DMS53 (cell line): ENCODE results near the gene KANK3.

Source experiments
- DNase-seq: peaks from one replicate; lab custom pipeline; 2025; lab: John Stamatoyannopoulos, UW

KANK3 gene

DNA sequence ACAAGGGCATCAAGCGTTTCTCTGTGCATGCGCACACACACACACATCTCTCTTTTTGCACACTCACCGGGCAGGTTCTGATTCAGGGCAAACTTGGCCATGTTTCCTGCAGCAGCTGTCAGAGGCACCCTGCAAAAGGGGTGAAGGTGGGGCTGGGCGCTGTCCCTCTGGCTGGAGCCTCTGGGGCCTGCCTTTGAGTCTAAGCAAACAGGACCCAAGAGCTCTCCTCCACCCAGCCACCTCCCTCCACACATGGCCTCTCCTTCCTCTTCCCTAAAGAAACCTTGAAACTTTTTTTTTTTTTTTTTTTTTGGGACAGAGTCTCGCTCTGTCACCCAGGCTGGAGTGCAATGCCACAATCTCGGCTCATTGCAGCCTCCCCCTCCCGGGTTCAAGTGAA is 5.3 kb downstream of the KANK3 start:
- DNase-seq: peak; percentile 50

GRCh38 chr19:8336660-8337059 is 6.4 kb downstream of the KANK3 start:
- DNase-seq: no peak

DNA sequence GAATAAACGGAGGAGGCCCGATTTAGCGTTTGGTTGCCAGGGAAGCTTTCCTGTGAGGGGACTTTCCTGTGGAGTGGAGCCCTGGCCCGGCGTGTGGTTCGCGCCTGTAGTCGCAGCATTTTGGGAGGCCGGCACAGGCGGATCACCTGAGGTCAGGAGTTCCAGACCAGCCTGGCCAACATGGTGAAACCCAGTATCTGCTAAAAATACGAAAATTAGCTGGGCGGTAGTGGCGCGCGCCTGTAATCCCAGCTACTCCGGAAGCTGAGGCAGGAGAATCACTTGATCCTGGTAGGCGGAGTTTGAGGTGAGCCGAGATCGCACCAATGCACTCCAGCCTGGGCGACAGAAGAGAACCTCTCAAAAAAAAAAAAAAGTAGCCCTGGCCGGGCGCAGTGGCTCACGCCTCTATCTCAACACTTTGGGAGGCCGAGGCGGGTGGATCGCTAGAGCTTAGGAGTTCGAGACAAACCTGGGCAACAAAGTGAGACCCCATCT is 6.9 kb downstream of the KANK3 start:
- DNase-seq: peak; percentile 84

GRCh38 chr19:8335343-8336071 is 7.6 kb downstream of the KANK3 start:
- DNase-seq: peak; percentile 98

- DNase-seq: peak; percentile 98
Measured at GRCh38 chr19:8334458-8335342, 8.4 kb downstream of the KANK3 start.

GRCh38 chr19:8333767-8334457 is 9.2 kb downstream of the KANK3 start:
- DNase-seq: peak; percentile 80

DNA sequence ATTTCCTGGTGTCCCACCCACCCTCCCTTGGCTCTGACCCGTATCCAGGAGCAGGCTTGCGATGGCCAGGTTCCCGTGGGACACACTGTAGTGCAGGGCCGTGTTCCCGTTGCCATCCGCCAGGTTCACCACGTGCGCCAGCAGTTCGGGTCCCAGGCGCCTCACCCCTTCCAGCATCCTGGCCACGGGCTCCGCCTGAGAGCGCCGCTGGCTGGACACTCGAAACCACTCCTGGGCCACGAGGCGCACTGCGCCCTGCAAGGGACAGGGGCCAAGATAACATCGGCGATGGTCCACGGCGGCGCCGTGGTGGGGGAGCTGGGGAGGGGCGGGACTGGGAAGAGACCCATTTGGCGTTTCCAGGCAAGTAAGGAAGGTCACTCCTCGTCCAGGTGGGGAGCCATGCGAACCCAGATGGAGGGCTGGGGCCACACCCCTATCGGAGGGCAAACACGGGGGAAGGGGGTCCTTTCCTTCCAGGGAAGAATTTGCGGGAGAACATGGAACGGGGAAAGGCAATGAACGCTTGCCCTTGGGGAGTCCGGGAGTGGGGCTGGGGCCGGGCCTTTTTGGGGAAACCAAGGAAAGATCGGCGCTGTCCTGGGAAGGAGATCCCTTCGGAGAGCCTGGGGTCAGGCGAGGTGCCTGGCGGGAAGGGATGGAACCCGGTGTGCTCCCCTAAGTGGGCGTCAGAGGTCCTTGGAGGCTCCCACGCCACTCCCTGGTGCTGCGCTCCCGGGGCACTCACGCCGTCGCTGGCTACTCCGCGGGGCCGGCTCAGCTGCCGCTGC is 9.9 kb downstream of the KANK3 start:
- DNase-seq: peak; percentile 24

DNA sequence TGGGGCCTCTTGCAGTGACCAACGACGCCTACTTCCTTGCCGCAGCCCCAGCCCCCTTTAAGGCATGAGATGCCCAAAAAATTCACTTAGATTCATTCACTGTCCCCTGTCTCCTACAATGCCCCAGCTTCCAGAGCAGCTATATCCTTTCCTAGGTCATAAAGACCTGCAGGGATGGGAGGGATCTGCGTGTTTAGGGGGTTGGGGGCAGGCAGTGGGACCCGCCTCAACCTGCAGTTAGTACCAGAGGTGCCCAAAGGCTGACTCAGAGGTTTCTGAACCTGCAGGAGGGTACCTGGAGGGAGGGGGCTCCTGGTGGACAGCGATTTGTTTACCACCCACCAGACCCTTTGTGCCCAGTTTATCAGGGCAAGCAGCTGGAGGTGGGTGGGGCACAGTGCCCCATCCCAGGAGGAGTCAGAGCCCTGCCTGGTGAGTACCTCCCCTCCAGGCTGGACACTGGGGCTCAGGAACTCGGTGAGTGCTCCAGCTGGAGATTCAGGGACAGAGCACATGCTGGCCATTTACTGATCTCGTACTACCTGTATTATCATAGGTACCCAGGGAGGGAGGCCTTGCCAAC is 11.7 kb downstream of the KANK3 start:
- no peak for DNase-seq

- DNase-seq: no peak
Measured at GRCh38 chr19:8329996-8330395, 13.1 kb downstream of the KANK3 start.

DNA sequence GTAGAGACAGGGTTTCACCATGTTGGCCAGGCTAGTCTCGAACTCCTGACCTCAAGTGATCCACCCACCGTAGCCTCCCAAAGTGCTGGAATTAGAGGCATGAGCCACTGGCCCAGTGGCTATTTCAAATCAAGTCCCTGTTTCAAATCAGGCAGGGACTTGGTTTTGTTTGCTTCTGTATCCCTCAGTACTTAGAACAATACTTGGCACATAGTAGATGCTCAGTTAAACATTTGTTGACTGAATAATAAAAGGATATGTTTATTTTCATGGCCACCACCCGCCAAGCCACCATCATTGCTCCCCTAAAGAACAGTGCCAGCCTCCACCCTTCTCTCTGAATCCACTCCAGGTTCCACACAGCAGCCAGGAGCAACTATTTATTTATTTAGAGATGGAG is 17.6 kb downstream of the KANK3 start:
- DNase-seq: no peak

GRCh38 chr19:8324186-8325050 is 18.6 kb downstream of the KANK3 start:
- peak; percentile 84 for DNase-seq

- DNase-seq: peak; percentile 51
Measured at GRCh38 chr19:8323781-8324185, 19.3 kb downstream of the KANK3 start.

DNA sequence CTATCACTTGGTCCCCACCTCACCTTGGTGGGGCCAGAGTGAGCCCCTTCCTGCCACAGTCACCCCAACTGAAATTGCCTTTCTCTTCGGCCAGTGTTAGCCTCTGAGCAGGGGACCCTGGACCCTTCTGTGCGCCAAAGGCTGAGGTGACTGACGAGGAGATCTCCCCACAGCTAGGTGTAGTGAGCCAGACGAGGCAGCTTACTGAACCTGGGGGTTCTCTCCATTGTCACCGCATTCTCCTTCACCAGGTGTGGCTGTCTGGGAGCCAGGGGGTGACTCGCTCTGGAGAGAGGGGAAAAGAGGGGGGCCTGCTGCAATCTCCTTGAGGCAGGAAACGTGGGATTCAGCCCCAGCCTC is 20.4 kb downstream of the KANK3 start:
- DNase-seq: no peak

- no peak for DNase-seq
Measured at GRCh38 chr19:8321986-8322637, 20.9 kb downstream of the KANK3 start.

DNA sequence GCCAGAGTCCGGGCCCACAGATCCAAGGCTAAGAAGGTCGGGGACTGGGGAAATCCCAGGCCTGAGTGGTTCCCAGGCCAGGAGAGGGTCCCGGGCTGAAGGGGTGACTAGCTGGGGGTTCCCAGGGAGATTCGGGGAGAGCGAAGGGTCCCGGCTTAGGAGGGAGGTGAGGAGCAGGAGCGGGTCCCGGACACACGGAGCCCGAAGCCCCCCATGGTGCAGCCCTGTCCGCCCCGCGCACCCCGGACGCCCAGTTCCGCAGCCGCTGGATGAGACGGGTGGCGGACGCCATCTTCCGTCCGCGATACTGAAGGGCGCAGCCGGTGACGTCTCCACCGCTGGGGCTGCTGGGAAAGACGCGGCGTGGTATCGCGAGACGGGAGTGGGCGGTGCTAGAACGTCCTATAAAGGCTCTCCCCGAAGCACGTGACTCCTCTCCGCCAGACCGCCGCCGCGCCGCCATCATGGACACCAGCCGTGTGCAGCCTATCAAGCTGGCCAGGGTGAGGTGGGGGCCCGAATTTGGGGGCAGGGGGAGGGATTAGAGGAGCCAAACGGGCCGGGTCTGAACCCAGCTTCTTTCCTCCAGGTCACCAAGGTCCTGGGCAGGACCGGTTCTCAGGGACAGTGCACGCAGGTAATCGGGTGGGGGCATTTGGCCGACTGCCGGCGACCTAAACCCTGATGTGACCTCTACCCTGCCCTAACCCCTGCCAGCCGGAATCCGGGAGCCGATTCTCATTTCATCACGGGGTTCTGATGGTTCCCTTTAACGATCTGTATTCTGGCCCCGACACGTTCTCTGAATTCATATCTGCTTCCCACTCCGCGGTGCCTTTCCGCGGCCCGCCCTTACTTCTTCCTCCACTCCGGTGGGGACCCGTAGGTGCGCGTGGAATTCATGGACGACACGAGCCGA is 21.7 kb downstream of the KANK3 start, which contains the start of the genes NDUFA7 and RPS28:
Gene NDUFA7, minus strand, starts transcription at position 309 of the 919 bp plus-strand sequence. Its CDS starts 17 bp downstream, at position 292.
Gene RPS28, plus strand, starts transcription at position 430 of the 919 bp plus-strand sequence. Its CDS starts 35 bp downstream, at position 465.
- DNase-seq: peak; percentile 96

GRCh38 chr19:8320564-8321066 is 22.4 kb downstream of the KANK3 start:
- peak; percentile 45 for DNase-seq

- no peak for DNase-seq
Measured at GRCh38 chr19:8319807-8320520, 23.1 kb downstream of the KANK3 start.
